H1 (cell line): ENCODE measurements around the gene SCARB1. TPM values are rescaled to one million over a fixed set of nuclear protein-coding genes. Genes with fewer than 3 reads are reported as not detected.

ENCODE experiments used
- CTCF ChIA-PET: fragments of 300-600 bp; sonication (Branson Sonifier 250); formaldehyde crosslinking; loops from one replicate; lab custom pipeline; 2021; ENCODE audit not compliant: partially characterized antibody; lab: Charles Lee
- POLR2A ChIA-PET: fragments of 300-600 bp; sonication (Branson Sonifier 250); formaldehyde crosslinking; loops from one replicate; lab custom pipeline; 2021; ENCODE audit warnings: inconsistent platforms; ENCODE audit not compliant: partially characterized antibody; lab: Charles Lee
- DNase-seq, 2 experiments: peaks; one replicate each; pipeline versions ENCODE4 v3.0.0 to v3.0.0-alpha.2; 2010 to 2022; ENCODE audit warnings: low spot score in 2 of 2, low read depth in 1 of 2, mixed read lengths in 1 of 2
- FAIRE-seq: peaks from 2 replicates; lab custom pipeline; 2011; peaks lifted over from hg19 to GRCh38; lab: Jason Lieb, UNC
- H2AFZ ChIP-seq: 2 replicates; pipeline ENCODE4 v1.8.1; 2012; ENCODE audit warnings: low read length, inconsistent platforms
- H2AK5ac ChIP-seq: 2 replicates; pipeline ENCODE4 v1.6.1; 2013; ENCODE audit warnings: low read depth, low read length
- H2BK120ac ChIP-seq: replicated peaks from 2 replicates; pipeline ENCODE3; 2013; ENCODE audit warnings: low read depth, low read length, inconsistent platforms
- H2BK12ac ChIP-seq: 2 replicates; pipeline ENCODE4 v1.6.1; 2013; ENCODE audit warnings: low read depth, low read length
- H2BK15ac ChIP-seq: 2 replicates; pipeline ENCODE4 v1.6.1; 2013; ENCODE audit warnings: low read length
- H2BK20ac ChIP-seq: 2 replicates; pipeline ENCODE4 v1.6.1; 2013; ENCODE audit warnings: low read length
- H2BK5ac ChIP-seq: 2 replicates; pipeline ENCODE4 v1.6.1; 2013; ENCODE audit warnings: low read depth, low read length
- H3K14ac ChIP-seq: 2 replicates; pipeline ENCODE4 v1.6.1; 2013; ENCODE audit warnings: inconsistent platforms; ENCODE audit not compliant: insufficient read length
- H3K18ac ChIP-seq: 2 replicates; pipeline ENCODE4 v1.6.1; 2013; ENCODE audit warnings: low read length; ENCODE audit errors: extremely low read depth
- H3K23ac ChIP-seq: 2 replicates; pipeline ENCODE4 v1.6.1; 2013; ENCODE audit warnings: inconsistent platforms; ENCODE audit not compliant: insufficient read length
- H3K23me2 ChIP-seq: 2 replicates; pipeline ENCODE4 v1.6.1; 2013; ENCODE audit warnings: low read depth, low read length
- H3K27ac ChIP-seq: 2 replicates; pipeline ENCODE4 v1.6.1; 2011; ENCODE audit warnings: low read depth, low read length, inconsistent platforms
- H3K27me3 ChIP-seq, 4 experiments: replicated peaks in 1 of 4; 1 replicate in 1 of 4; 2 replicates in 3 of 4; pipeline versions ENCODE4 v1.6.1 to v1.8.1; 2011 to 2013; ENCODE audit warnings: low read length in 3 of 4, mild to moderate bottlenecking in 3 of 4, inconsistent platforms in 2 of 4, mixed read lengths in 2 of 4, moderate library complexity in 1 of 4; ENCODE audit not compliant: control insufficient read depth in 3 of 4, insufficient read depth in 3 of 4; ENCODE audit errors: extremely low read depth in 1 of 4
- H3K36me3 ChIP-seq, 4 experiments: 2 replicates each; pipeline versions ENCODE4 v1.6.1 to v1.8.1; 2011 to 2013; ENCODE audit warnings: mild to moderate bottlenecking in 4 of 4, low read length in 3 of 4, moderate library complexity in 2 of 4, control low read depth in 1 of 4, inconsistent platforms in 1 of 4; ENCODE audit not compliant: insufficient read depth in 4 of 4, control insufficient read depth in 2 of 4
- H3K4ac ChIP-seq: replicated peaks from 2 replicates; pipeline ENCODE3; 2013; ENCODE audit warnings: low read length, low read depth, mixed read lengths, inconsistent platforms; ENCODE audit not compliant: insufficient read length
- H3K4me1 ChIP-seq, 4 experiments: replicated peaks in 1 of 4; 1 replicate in 1 of 4; 2 replicates in 3 of 4; pipeline versions ENCODE4 v1.6.1 to v1.8.1; 2011 to 2013; ENCODE audit warnings: low read length in 3 of 4, inconsistent platforms in 2 of 4, mixed read lengths in 1 of 4; ENCODE audit not compliant: insufficient read depth in 4 of 4, control insufficient read depth in 3 of 4
- H3K4me2 ChIP-seq, 2 experiments: 2 replicates each; pipeline versions ENCODE4 v1.6.1 to v1.8.1; 2011 to 2013; ENCODE audit warnings: low read depth in 2 of 2, low read length in 2 of 2, control low read depth in 1 of 2, inconsistent platforms in 1 of 2, mild to moderate bottlenecking in 1 of 2; ENCODE audit not compliant: insufficient read depth in 1 of 2
- H3K4me3 ChIP-seq, 4 experiments: fragments of 200-600, 300-600 bp in 1 of 4; sonication (generic), shearing (Covaris generic), sonication (Bioruptor Twin) in 1 of 4; 2 replicates each; pipeline versions ENCODE4 v1.5.1 to v1.8.1; 2011 to 2016; ENCODE audit warnings: low read length in 4 of 4, low read depth in 3 of 4, control low read depth in 2 of 4, inconsistent platforms in 2 of 4, mild to moderate bottlenecking in 2 of 4, mixed read lengths in 1 of 4, moderate library complexity in 1 of 4; ENCODE audit not compliant: insufficient read depth in 2 of 4; ENCODE audit errors: extremely low read depth in 1 of 4
- H3K56ac ChIP-seq: replicated peaks from 2 replicates; pipeline ENCODE3; 2013; ENCODE audit warnings: low read depth, mild to moderate bottlenecking, mixed read lengths, low read length, inconsistent platforms; ENCODE audit not compliant: insufficient read length
- H3K79me1 ChIP-seq: 2 replicates; pipeline ENCODE4 v1.6.1; 2013; ENCODE audit warnings: low read depth, low read length, control low read depth
- H3K79me2 ChIP-seq, 2 experiments: 2 replicates each; pipeline versions ENCODE4 v1.6.1 to v1.8.1; 2012 to 2013; ENCODE audit warnings: low read length in 2 of 2, mild to moderate bottlenecking in 2 of 2, inconsistent platforms in 1 of 2; ENCODE audit not compliant: insufficient read depth in 2 of 2, control insufficient read depth in 1 of 2
- H3K9ac ChIP-seq, 4 experiments: replicated peaks in 1 of 4; 1 replicate in 1 of 4; 2 replicates in 3 of 4; pipeline versions ENCODE4 v1.6.1 to v1.8.1; 2011 to 2013; ENCODE audit warnings: low read depth in 3 of 4, low read length in 3 of 4, control low read depth in 2 of 4, mild to moderate bottlenecking in 2 of 4, moderate library complexity in 2 of 4, inconsistent platforms in 1 of 4; ENCODE audit errors: extremely low read depth in 1 of 4
- H3K9me3 ChIP-seq, 2 experiments: 2 replicates each; pipeline versions ENCODE4 v1.6.1 to v1.8.1; 2012 to 2013; ENCODE audit warnings: mild to moderate bottlenecking in 2 of 2, moderate library complexity in 2 of 2, control low read depth in 1 of 2, inconsistent platforms in 1 of 2, low read depth in 1 of 2, low read length in 1 of 2, mixed read lengths in 1 of 2; ENCODE audit not compliant: insufficient read depth in 2 of 2
- H4K20me1 ChIP-seq, 2 experiments: replicated peaks in 1 of 2; 2 replicates each; pipeline versions ENCODE3 to v1.8.1; 2011 to 2013; ENCODE audit warnings: inconsistent platforms in 2 of 2, low read length in 2 of 2, mild to moderate bottlenecking in 1 of 2; ENCODE audit not compliant: insufficient read depth in 2 of 2, control insufficient read depth in 1 of 2
- H4K5ac ChIP-seq: 2 replicates; pipeline ENCODE4 v1.6.1; 2013; ENCODE audit warnings: low read length, low read depth, mixed read lengths, inconsistent platforms; ENCODE audit not compliant: insufficient read length
- H4K8ac ChIP-seq: 2 replicates; pipeline ENCODE4 v1.8.0; 2013; ENCODE audit warnings: mild to moderate bottlenecking, moderate library complexity, low read length, inconsistent platforms; ENCODE audit not compliant: insufficient read depth; ENCODE audit errors: extremely low read depth
- H4K91ac ChIP-seq: replicated peaks from 2 replicates; pipeline ENCODE3; 2013; ENCODE audit warnings: low read length, mixed read lengths, inconsistent platforms; ENCODE audit not compliant: insufficient read length
- ATF3 ChIP-seq: IDR thresholded peaks from 2 replicates; pipeline ENCODE4 v1.6.1; 2011; ENCODE audit warnings: low read depth, mild to moderate bottlenecking, low read length; ENCODE audit not compliant: insufficient read depth
- CBX8 ChIP-seq: fragments of 300-800, 300-1000 bp; sonication (generic); IDR thresholded peaks from 2 replicates; pipeline ENCODE4 v1.7.1; 2016; ENCODE audit warnings: low read depth, low read length, borderline replicate concordance
- EGR1 ChIP-seq: IDR thresholded peaks from 2 replicates; pipeline ENCODE4 v1.6.1; 2011; ENCODE audit warnings: low read depth, low read length, borderline replicate concordance
- KDM1A ChIP-seq: fragments of 200-600, 300-600 bp; sonication (generic); IDR thresholded peaks from 2 replicates; pipeline ENCODE4 v1.7.1; 2016; ENCODE audit warnings: mild to moderate bottlenecking, low read length, borderline replicate concordance
- POU5F1 ChIP-seq: IDR thresholded peaks from 2 replicates; pipeline ENCODE4 v1.6.1; 2011; ENCODE audit warnings: low read depth, mild to moderate bottlenecking, low read length, moderate library complexity
- RAD21 ChIP-seq, 2 experiments: IDR thresholded peaks in 1 of 2; conservative IDR thresholded peaks in 1 of 2; 2 replicates each; pipeline ENCODE4 v1.6.1; 2011; ENCODE audit warnings: low read depth in 2 of 2, low read length in 2 of 2, improper control_type of control experiment in 1 of 2, inconsistent platforms in 1 of 2, mild to moderate bottlenecking in 1 of 2, moderate library complexity in 1 of 2
- RFX5 ChIP-seq: IDR thresholded peaks from 2 replicates; pipeline ENCODE4 v1.6.1; 2011; ENCODE audit warnings: low read depth, low read length, improper control_type of control experiment, borderline replicate concordance
- WGBS, 2 experiments: shearing (Covaris generic) in 1 of 2; methylation state at CpG; one replicate each; pipeline versions ENCODE4 v1.1.6 to v1.1.7; 2013 to 2015; ENCODE audit warnings: low lambda C conversion rate in 2 of 2, mixed read lengths in 2 of 2, inconsistent platforms in 1 of 2, low coverage in 1 of 2, missing lambda C conversion rate in 1 of 2; ENCODE audit not compliant: insufficient replicate concordance in 2 of 2, insufficient coverage in 1 of 2, insufficient read length in 1 of 2; ENCODE audit errors: extremely low coverage in 1 of 2, missing lambda C conversion rate in 1 of 2; 5-methylcytosine and 5-hydroxymethylcytosine counted together
- polyA plus RNA-seq, 7 experiments: library from polyadenylated mRNA; depleted of rRNA in 3 of 7; stranded (reverse) in 5 of 7; unstranded in 2 of 7; fragments of >200 nt in 5 of 7; fragments of 200-250 nt in 2 of 7; gene quantifications; 1 replicate in 5 of 7; 2 replicates in 1 of 7; 4 replicates in 1 of 7; pipeline versions ENCODE4 v1.2.1 to v1.2.3, GENCODE V29; 2011 to 2013; ENCODE audit warnings: missing spikeins in 2 of 7, mixed read lengths in 2 of 7
- total RNA-seq: library from RNA; stranded (reverse); fragmentation: NEBNext Ultra II Directional; extraction: Animal tissue kit (Norgen Biotek cat#: 25700); gene quantifications from 2 replicates; pipeline ENCODE4 v1.2.1, GENCODE V29; 2021
- TF ChIP-seq, protein P1 (sequence below), 3 experiments: IDR thresholded peaks; 1 replicate in 2 of 3; 2 replicates in 1 of 3; pipeline versions ENCODE4 v1.5.1 to v1.6.1; 2011; ENCODE audit warnings: low read length in 3 of 3, mild to moderate bottlenecking in 3 of 3, inconsistent platforms in 2 of 3, low read depth in 1 of 3, moderate library complexity in 1 of 3; ENCODE audit not compliant: insufficient read depth in 1 of 3; ENCODE audit errors: control extremely low read depth in 1 of 3

SCARB1 gene
- total and polyA plus RNA-seq, 2 of the 8 experiments (the other 6 are each of a cell fraction or from before 2014, with no cell fraction given): 45.3 to 57.1 TPM

DNA sequence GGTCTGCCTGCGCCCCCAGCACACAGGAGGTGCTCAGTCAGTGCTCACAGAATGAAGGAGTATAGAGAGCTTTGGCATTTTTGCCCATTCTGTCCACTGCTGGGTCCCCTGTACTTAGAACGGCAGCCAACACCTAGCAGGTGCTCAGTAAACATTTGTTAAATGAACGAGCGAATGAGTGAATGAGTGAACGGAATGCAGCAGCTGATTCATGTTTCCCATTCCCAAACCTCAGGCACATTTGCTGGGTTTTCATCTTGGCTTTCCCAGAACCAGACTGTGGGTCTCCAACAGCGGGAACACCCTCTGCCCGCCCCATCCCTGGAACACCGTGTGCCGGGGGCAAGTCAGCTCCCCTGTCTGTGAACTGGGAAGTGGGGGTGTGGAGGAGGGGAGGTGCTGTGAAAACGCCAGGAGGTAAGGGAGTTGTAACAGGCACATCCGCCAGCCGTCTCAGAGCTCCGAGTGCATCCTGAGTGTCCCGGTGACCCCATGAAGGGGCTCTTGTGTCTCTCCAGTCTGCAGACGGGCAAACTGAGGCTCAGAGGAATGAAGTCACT lies 47.3 kb downstream of the SCARB1 start:
- DNase-seq: no peak
- no peak overlapping the region for H2AK5ac ChIP-seq
- no peak overlapping the region for H4K91ac ChIP-seq
- no peak overlapping the region for H3K4ac ChIP-seq
- H3K9me3 ChIP-seq: no peaks in the 10 kb centered on the region
- no peaks in the 10 kb centered on the region for H3K27me3 ChIP-seq
- H3K9ac ChIP-seq: no peak overlapping the region
- no peak overlapping the region for H2BK20ac ChIP-seq
- peaks cover 13% of the 10 kb centered on the region for H3K79me1 ChIP-seq
- H3K36me3 ChIP-seq: peaks cover 0 to 5% (median 2%) of the 10 kb centered on the region in 4 experiments; a peak in 2 of 8 replicates
- H3K23me2 ChIP-seq: no peaks in the 10 kb centered on the region; the same call in 1 of the 2 replicates
- H2AFZ ChIP-seq: no peak overlapping the region
- no peaks in the 10 kb centered on the region for H3K79me2 ChIP-seq
- no peak overlapping the region for H3K14ac ChIP-seq
- no peak overlapping the region for H4K8ac ChIP-seq
- no peak for FAIRE-seq
- H3K18ac ChIP-seq: no peak overlapping the region
- H4K5ac ChIP-seq: no peak overlapping the region
- no peak overlapping the region; the same call in 1 of the 2 replicates for H2BK5ac ChIP-seq
- CTCF ChIA-PET: interaction anchor here (0.9 to 1.0 kb wide), 2 partner anchors 13 to 84 kb away, joined by 4 to 5 read pairs; no protein-coding TSS in a partner anchor
- no peak overlapping the region for H3K4me2 ChIP-seq
- H3K23ac ChIP-seq: no peak overlapping the region
- no peak overlapping the region for H2BK12ac ChIP-seq
- peaks cover 0 to 3% (median 0%) of the 10 kb centered on the region in 4 experiments; a peak in 1 of 7 replicates for H3K4me1 ChIP-seq
- no peak overlapping the region for H3K4me3 ChIP-seq
- H3K27ac ChIP-seq: no peak overlapping the region
- H2BK120ac ChIP-seq: no peak overlapping the region
- H4K20me1 ChIP-seq: peaks cover 4 to 10% of the 10 kb centered on the region in 2 experiments
- H2BK15ac ChIP-seq: no peak overlapping the region
- no peak overlapping the region for H3K56ac ChIP-seq
- POLR2A ChIA-PET: no interaction called here
- WGBS, 2 experiments: 87% methylated on average over 15 of the region's 15 CpGs; no CpG with 5 or more reads in 1 of the 2 experiments
- TF ChIP-seq EGR1: no peak
- no peak for TF ChIP-seq CBX8
- no peak for TF ChIP-seq KDM1A
- TF ChIP-seq ATF3: no peak
- TF ChIP-seq, protein P1, sequence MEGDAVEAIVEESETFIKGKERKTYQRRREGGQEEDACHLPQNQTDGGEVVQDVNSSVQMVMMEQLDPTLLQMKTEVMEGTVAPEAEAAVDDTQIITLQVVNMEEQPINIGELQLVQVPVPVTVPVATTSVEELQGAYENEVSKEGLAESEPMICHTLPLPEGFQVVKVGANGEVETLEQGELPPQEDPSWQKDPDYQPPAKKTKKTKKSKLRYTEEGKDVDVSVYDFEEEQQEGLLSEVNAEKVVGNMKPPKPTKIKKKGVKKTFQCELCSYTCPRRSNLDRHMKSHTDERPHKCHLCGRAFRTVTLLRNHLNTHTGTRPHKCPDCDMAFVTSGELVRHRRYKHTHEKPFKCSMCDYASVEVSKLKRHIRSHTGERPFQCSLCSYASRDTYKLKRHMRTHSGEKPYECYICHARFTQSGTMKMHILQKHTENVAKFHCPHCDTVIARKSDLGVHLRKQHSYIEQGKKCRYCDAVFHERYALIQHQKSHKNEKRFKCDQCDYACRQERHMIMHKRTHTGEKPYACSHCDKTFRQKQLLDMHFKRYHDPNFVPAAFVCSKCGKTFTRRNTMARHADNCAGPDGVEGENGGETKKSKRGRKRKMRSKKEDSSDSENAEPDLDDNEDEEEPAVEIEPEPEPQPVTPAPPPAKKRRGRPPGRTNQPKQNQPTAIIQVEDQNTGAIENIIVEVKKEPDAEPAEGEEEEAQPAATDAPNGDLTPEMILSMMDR (IDR thresholded peaks at IDR 0.05; ENCODE audit: control extremely low read depth in 1 of 3, insufficient read depth in 1 of 3, low read depth in 1 of 3, low read length in 3 of 3): no peak
- no peak for TF ChIP-seq POU5F1
- TF ChIP-seq RAD21 (IDR thresholded peaks at IDR 0.05 in 1 of 2, conservative IDR thresholded peaks at IDR 0.05 in 1 of 2; ENCODE audit: low read depth in 2 of 2, low read length in 2 of 2): no peak
- no peak for TF ChIP-seq RFX5
